ENCODE results near the gene ST6GAL2. TPM values are rescaled to one million over a fixed set of nuclear protein-coding genes. Genes with fewer than 3 reads are reported as not detected.

Gene ST6GAL2
- total and polyA plus RNA-seq, 12 donors = 0.03 to 0.57 (median 0.13) TPM; not detected in 1

- TF ChIP-seq CTCF (IDR thresholded peaks at IDR 0.05) = no peak
- TF ChIP-seq POLR2A (IDR thresholded peaks at IDR 0.05) = no peak
- WGBS, 4 donors = 85 to 100% (median 90%) methylated on average over 2 to 6 of the region's 6 CpGs
- intact Hi-C loops (cut with DNase I) = no loop called here
- no peaks in the 10 kb centered on the region for H3K36me3 ChIP-seq (replicated peaks in 1 of 2)
- no peaks in the 10 kb centered on the region for H3K4me1 ChIP-seq (replicated peaks in 1 of 2)
- no peaks in the 10 kb centered on the region for H3K27me3 ChIP-seq
- no peaks in the 10 kb centered on the region for H3K9me3 ChIP-seq (replicated peaks in 1 of 3)
- H3K27ac ChIP-seq = no peak overlapping the region
- DNase-seq = no peak
- no peak overlapping the region for H3K4me3 ChIP-seq
Measured at GRCh38 chr2:106845716-106846115, 40.3 kb downstream of the ST6GAL2 start.

GRCh38 chr2:106843910-106844250 is 42.1 kb downstream of the ST6GAL2 start:
- intact Hi-C loops (cut with DNase I) = no loop called here
- Histone ChIP-seq H3K9me3 (replicated peaks in 1 of 3) (no peaks in the 10 kb centered on the region), H3K27ac (no peak overlapping the region), H3K36me3 (replicated peaks in 1 of 2) (no peaks in the 10 kb centered on the region), H3K27me3 (no peaks in the 10 kb centered on the region), H3K4me3 (no peak overlapping the region), H3K4me1 (replicated peaks in 1 of 2) (no peaks in the 10 kb centered on the region)
- TF ChIP-seq POLR2A (IDR thresholded peaks at IDR 0.05) (no peak), CTCF (IDR thresholded peaks at IDR 0.05) (no peak)
- 87 to 97% (median 92%) methylated on average over 4 to 5 of the region's 5 CpGs for WGBS, 4 donors
- no peak for DNase-seq

GRCh38 chr2:106843001-106843909 is 42.7 kb downstream of the ST6GAL2 start:
- no peak for TF ChIP-seq POLR2A (IDR thresholded peaks at IDR 0.05)
- TF ChIP-seq CTCF (IDR thresholded peaks at IDR 0.05) = no peak
- Histone ChIP-seq H3K4me3 (no peak overlapping the region), H3K9me3 (replicated peaks in 1 of 3) (no peaks in the 10 kb centered on the region), H3K27me3 (no peaks in the 10 kb centered on the region), H3K27ac (no peak overlapping the region), H3K4me1 (replicated peaks in 1 of 2) (no peaks in the 10 kb centered on the region), H3K36me3 (replicated peaks in 1 of 2) (no peaks in the 10 kb centered on the region)
- WGBS, 4 donors = 92 to 94% (median 94%) methylated on average over 36 to 63 of the region's 63 CpGs
- no peak for DNase-seq
- intact Hi-C loops (cut with DNase I) = no loop called here

- DNase-seq = no peak
- Histone ChIP-seq H3K4me3 (no peak overlapping the region), H3K9me3 (replicated peaks in 1 of 3) (no peaks in the 10 kb centered on the region), H3K27ac (no peak overlapping the region), H3K27me3 (no peaks in the 10 kb centered on the region), H3K4me1 (replicated peaks in 1 of 2) (no peaks in the 10 kb centered on the region), H3K36me3 (replicated peaks in 1 of 2) (no peaks in the 10 kb centered on the region)
- WGBS, 4 donors = 77 to 89% (median 84%) methylated on average over 6 to 7 of the region's 7 CpGs
- TF ChIP-seq CTCF (IDR thresholded peaks at IDR 0.05) = no peak
- TF ChIP-seq POLR2A (IDR thresholded peaks at IDR 0.05) = no peak
- intact Hi-C loops (cut with DNase I) = no loop called here
Measured at GRCh38 chr2:106841886-106842645, 43.9 kb downstream of the ST6GAL2 start.
